Gastroesophageal sphincter (tissue), 3 donors: ENCODE results near the gene DOK1.

Experiments used
- EP300 ChIP-seq: sonication (generic); formaldehyde crosslinking; IDR thresholded peaks from one replicate; pipeline ENCODE4 v1.6.1; 2017; ENCODE audit warnings: antibody characterized with exemption, mild to moderate bottlenecking
- POLR2A ChIP-seq, 2 donors: fragments of 450-650 bp; IDR thresholded peaks; one replicate each; pipeline ENCODE4 v1.6.1; 2017; ENCODE audit warnings: antibody characterized with exemption in 2 of 2, mild to moderate bottlenecking in 2 of 2, moderate library complexity in 1 of 2
- POLR2AphosphoS5 ChIP-seq: sonication (generic); formaldehyde crosslinking; IDR thresholded peaks from one replicate; pipeline ENCODE4 v1.6.1; 2017; ENCODE audit warnings: antibody characterized with exemption
- TF ChIP-seq, protein P1 (sequence below), 4 experiments: fragments of 200-600 bp in 2 of 4; fragments of 450-650 bp in 2 of 4; sonication (generic) in 1 of 4; IDR thresholded peaks; one replicate each; pipeline ENCODE4 v1.5.1; 2017 to 2019; ENCODE audit warnings: antibody characterized with exemption in 4 of 4, mild to moderate bottlenecking in 2 of 4, moderate library complexity in 2 of 4

DNA sequence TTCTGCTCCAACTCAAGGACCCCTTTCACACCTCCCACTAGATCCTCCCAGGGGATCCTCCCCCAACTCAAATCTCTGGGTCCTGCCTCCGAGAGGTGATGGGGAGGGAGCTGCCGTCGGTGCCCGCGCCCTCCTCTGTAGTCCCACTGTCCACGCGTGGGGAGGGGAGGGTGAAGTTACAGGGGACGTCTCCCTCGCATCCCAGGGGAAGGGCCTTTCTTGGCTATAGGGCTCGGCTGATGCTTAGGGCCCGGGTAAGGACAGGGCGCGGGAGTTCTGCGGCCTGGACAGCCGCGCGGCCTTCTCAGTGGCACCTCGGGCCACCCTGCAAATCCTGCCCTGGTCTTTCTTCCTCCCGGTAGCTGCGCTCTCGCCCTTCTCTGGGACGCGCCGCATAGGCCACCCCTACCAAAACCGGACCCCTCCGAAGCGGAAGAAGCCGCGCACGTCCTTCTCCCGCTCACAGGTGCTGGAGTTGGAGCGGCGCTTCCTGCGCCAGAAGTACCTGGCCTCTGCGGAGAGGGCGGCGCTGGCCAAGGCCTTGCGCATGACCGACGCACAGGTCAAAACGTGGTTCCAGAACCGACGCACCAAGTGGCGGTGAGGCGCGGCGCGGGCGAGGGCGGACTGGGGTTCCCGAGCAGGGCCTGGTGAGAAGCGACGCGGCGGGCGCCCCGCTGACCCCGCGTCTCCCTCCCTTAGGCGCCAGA lies 39.1 kb upstream of the DOK1 start:
- TF ChIP-seq, protein P1, sequence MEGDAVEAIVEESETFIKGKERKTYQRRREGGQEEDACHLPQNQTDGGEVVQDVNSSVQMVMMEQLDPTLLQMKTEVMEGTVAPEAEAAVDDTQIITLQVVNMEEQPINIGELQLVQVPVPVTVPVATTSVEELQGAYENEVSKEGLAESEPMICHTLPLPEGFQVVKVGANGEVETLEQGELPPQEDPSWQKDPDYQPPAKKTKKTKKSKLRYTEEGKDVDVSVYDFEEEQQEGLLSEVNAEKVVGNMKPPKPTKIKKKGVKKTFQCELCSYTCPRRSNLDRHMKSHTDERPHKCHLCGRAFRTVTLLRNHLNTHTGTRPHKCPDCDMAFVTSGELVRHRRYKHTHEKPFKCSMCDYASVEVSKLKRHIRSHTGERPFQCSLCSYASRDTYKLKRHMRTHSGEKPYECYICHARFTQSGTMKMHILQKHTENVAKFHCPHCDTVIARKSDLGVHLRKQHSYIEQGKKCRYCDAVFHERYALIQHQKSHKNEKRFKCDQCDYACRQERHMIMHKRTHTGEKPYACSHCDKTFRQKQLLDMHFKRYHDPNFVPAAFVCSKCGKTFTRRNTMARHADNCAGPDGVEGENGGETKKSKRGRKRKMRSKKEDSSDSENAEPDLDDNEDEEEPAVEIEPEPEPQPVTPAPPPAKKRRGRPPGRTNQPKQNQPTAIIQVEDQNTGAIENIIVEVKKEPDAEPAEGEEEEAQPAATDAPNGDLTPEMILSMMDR (IDR thresholded peaks at IDR 0.05): no peak
- TF ChIP-seq POLR2A (IDR thresholded peaks at IDR 0.05) (no peak), EP300 (no peak), POLR2AphosphoS5 (no peak)
